Esophagus muscularis mucosa (tissue), 3 donors: Measurements from ENCODE around the gene TEAD2.

Experiments used
- CTCF ChIP-seq, 3 experiments: fragments of 200-600 bp in 2 of 3; fragments of 450-650 bp in 1 of 3; sonication (generic) in 2 of 3; IDR thresholded peaks; one replicate each; pipeline ENCODE4 v1.5.1; 2017 to 2019; ENCODE audit warnings: antibody characterized with exemption in 3 of 3, mild to moderate bottlenecking in 2 of 3, moderate library complexity in 1 of 3
- POLR2A ChIP-seq: fragments of 450-650 bp; IDR thresholded peaks from one replicate; pipeline ENCODE4 v1.6.1; 2017; ENCODE audit warnings: antibody characterized with exemption, moderate library complexity, mild to moderate bottlenecking, low read depth
- POLR2AphosphoS5 ChIP-seq, 2 donors: sonication (generic); formaldehyde crosslinking; IDR thresholded peaks; one replicate each; pipeline ENCODE4 v1.6.1; 2017; ENCODE audit warnings: antibody characterized with exemption in 2 of 2

DNA sequence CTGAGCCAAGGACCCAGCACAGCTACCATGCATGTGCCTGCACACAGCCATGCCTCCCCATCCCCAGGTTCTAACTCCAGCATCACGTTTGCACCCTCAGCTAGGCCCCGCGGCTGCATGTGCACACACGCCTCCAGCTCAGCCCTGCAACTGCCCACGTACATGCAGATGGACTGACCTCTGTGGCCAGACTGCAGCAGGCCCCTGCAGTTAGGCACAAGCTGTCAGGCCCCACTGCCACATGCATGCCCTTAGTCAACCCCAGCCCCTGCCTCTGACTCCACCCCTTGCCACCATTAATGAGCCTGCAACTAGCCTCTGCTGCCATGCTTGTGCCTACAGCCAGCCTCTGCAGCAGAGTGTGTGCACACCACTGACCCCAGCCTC, 60.4 kb downstream of the TEAD2 start:
- TF ChIP-seq CTCF (IDR thresholded peaks at IDR 0.05) (no peak), POLR2AphosphoS5 (IDR thresholded peaks at IDR 0.05) (no peak), POLR2A (no peak)
